Cardiac atrium fibroblast (primary cell): Measurements from ENCODE around the gene PHF1. TPM values are rescaled to one million over a fixed set of nuclear protein-coding genes. Genes with fewer than 3 reads are reported as not detected.

ENCODE experiments used
- total RNA-seq: library from RNA; depleted of rRNA; stranded (reverse); fragments of >200 nt; gene quantifications from 2 replicates; pipeline ENCODE4 v1.2.3, GENCODE V29; 2015

The PHF1 gene
- 23.5 and 23.8 TPM in 2 replicates for total RNA-seq

GRCh38 chr6:33410711-33411631, at the start of gene PHF1:
Gene PHF1 (plus strand): TSS chr6:33411014. CDS start chr6:33412264, 1,250 bp downstream.

GRCh38 chr6:33391278-33391921, 19.4 kb upstream of the PHF1 start, which contains the start of gene KIFC1:
Gene KIFC1 (plus strand): TSS chr6:33391823. CDS start chr6:33391986, 163 bp downstream.

GRCh38 chr6:33417903-33418689, 7.3 kb downstream of the PHF1 start, which contains the start of gene CUTA:
Gene CUTA (minus strand): TSS chr6:33418107. CDS start chr6:33418000, 107 bp downstream.

GRCh38 chr6:33419580-33420490, 9.0 kb downstream of the PHF1 start, which contains the start of gene SYNGAP1:
Gene SYNGAP1 (plus strand): TSS chr6:33420065. CDS start chr6:33420265, 200 bp downstream.

GRCh38 chr6:33454009-33454946, 43.5 kb downstream of the PHF1 start, which contains the start of gene ZBTB9:
Gene ZBTB9 (plus strand): TSS chr6:33454576. CDS start chr6:33455101, 525 bp downstream.

Other genes starting within 250 kb of the PHF1 start
- gene COL11A2, start 218.5 kb upstream of the PHF1 start, total RNA-seq: 0.16 and 0.18 TPM in 2 replicates
- 15.1 and 23.3 TPM in 2 replicates for gene RXRB, start 210.3 kb upstream of the PHF1 start, total RNA-seq
- gene SLC39A7, start 210.1 kb upstream of the PHF1 start, total RNA-seq: 166 and 183 TPM in 2 replicates
- 3.1 and 9.0 TPM in 2 replicates for gene HSD17B8, start 206.4 kb upstream of the PHF1 start, total RNA-seq
- 9.9 and 12.6 TPM in 2 replicates for gene RING1, start 202.5 kb upstream of the PHF1 start, total RNA-seq
- 28.2 and 40.2 TPM in 2 replicates for gene VPS52, start 139.1 kb upstream of the PHF1 start, total RNA-seq
- gene RPS18, start 138.9 kb upstream of the PHF1 start, total RNA-seq: 4,152 and 5,581 TPM in 2 replicates
- 2.3 and 3.6 TPM in 2 replicates for gene B3GALT4, start 133.9 kb upstream of the PHF1 start, total RNA-seq
- 44.2 and 59.8 TPM in 2 replicates for gene WDR46, start 121.8 kb upstream of the PHF1 start, total RNA-seq
- gene PFDN6, start 121.4 kb upstream of the PHF1 start, total RNA-seq: 48.1 and 49.3 TPM in 2 replicates
- 31.4 and 36.6 TPM in 2 replicates for gene RGL2, start 112.1 kb upstream of the PHF1 start, total RNA-seq
- 63.7 and 110 TPM in 2 replicates for gene TAPBP, start 96.9 kb upstream of the PHF1 start, total RNA-seq
- 15.9 and 19.0 TPM in 2 replicates for gene ZBTB22, start 93.3 kb upstream of the PHF1 start, total RNA-seq
- 41.7 and 42.3 TPM in 2 replicates for gene DAXX, start 88.1 kb upstream of the PHF1 start, total RNA-seq
- gene KIFC1, start 19.2 kb upstream of the PHF1 start, total RNA-seq: 6.0 and 6.8 TPM in 2 replicates
- 134 and 151 TPM in 2 replicates for gene CUTA, start 7.1 kb downstream of the PHF1 start, total RNA-seq
- gene SYNGAP1, start 9.1 kb downstream of the PHF1 start, total RNA-seq: 2.9 and 3.7 TPM in 2 replicates
- gene ZBTB9, start 43.6 kb downstream of the PHF1 start, total RNA-seq: 3.1 and 3.2 TPM in 2 replicates
- 7.8 and 10.5 TPM in 2 replicates for gene BAK1, start 169.3 kb downstream of the PHF1 start, total RNA-seq
- gene ITPR3, start 210.3 kb downstream of the PHF1 start, total RNA-seq: 21.5 TPM in 2 replicates